Neural progenitor cell (in vitro differentiated cells): Measurements from ENCODE around the gene MOK.

Experiments
- CTCF ChIP-seq: fragments of 200-600 bp; sonication (generic); IDR thresholded peaks from 2 replicates; pipeline ENCODE4 v1.5.1; 2017; ENCODE audit warnings: antibody characterized with exemption, mild to moderate bottlenecking
- EZH2 ChIP-seq: fragments of 200-600 bp; sonication (generic); IDR thresholded peaks from 2 replicates; pipeline ENCODE4 v1.6.1; 2017; ENCODE audit warnings: antibody characterized with exemption, mild to moderate bottlenecking, moderate library complexity
- EZH2phosphoT487 ChIP-seq: fragments of 200-600 bp; sonication (generic); IDR thresholded peaks from 2 replicates; pipeline ENCODE4 v1.6.1; 2017; ENCODE audit warnings: antibody characterized with exemption

GRCh38 chr14:102201353-102201738 lies 103.6 kb downstream of the MOK start:
- TF ChIP-seq CTCF (no peak), EZH2 (no peak), EZH2phosphoT487 (no peak)
